ENCODE results near the gene EDIL3. TPM values are rescaled to one million over a fixed set of nuclear protein-coding genes. Genes with fewer than 3 reads are reported as not detected.
A peak's percentile ranks its signal among the peaks of the same experiment; 100 is the strongest.

EDIL3 gene
- total RNA-seq, 1 experiment from 2014 or later: 0.07 TPM

- Mint-ChIP-seq H3K27me3 (ENCODE audit: unreplicated experiment) (no peaks in the 10 kb centered on the region), H3K36me3 (ENCODE audit: insufficient read depth, unreplicated experiment) (no peaks in the 10 kb centered on the region), H3K27ac (ENCODE audit: unreplicated experiment) (no peak overlapping the region), H3K4me1 (ENCODE audit: low read depth, unreplicated experiment) (no peaks in the 10 kb centered on the region), H3K9me3 (ENCODE audit: low read depth, unreplicated experiment) (peaks cover 2% of the 10 kb centered on the region), H3K4me3 (ENCODE audit: low read depth, unreplicated experiment) (no peak overlapping the region)
- BruUV-seq (replicated peaks): no TSS peak
- no peak for DNase-seq
- intact Hi-C loops (cut with micrococcal nuclease; ENCODE audit: unreplicated experiment): no loop called here
- TF ChIP-seq, protein P1, sequence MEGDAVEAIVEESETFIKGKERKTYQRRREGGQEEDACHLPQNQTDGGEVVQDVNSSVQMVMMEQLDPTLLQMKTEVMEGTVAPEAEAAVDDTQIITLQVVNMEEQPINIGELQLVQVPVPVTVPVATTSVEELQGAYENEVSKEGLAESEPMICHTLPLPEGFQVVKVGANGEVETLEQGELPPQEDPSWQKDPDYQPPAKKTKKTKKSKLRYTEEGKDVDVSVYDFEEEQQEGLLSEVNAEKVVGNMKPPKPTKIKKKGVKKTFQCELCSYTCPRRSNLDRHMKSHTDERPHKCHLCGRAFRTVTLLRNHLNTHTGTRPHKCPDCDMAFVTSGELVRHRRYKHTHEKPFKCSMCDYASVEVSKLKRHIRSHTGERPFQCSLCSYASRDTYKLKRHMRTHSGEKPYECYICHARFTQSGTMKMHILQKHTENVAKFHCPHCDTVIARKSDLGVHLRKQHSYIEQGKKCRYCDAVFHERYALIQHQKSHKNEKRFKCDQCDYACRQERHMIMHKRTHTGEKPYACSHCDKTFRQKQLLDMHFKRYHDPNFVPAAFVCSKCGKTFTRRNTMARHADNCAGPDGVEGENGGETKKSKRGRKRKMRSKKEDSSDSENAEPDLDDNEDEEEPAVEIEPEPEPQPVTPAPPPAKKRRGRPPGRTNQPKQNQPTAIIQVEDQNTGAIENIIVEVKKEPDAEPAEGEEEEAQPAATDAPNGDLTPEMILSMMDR (IDR thresholded peaks at IDR 0.05; ENCODE audit: unreplicated experiment): no peak
- CTCF ChIA-PET: interaction anchor here (0.7 kb wide), 1 partner anchor 20 kb away, joined by 4 read pairs; no protein-coding TSS in a partner anchor
Observed at GRCh38 chr5:84092738-84093137, 291.9 kb downstream of the EDIL3 start.

DNA sequence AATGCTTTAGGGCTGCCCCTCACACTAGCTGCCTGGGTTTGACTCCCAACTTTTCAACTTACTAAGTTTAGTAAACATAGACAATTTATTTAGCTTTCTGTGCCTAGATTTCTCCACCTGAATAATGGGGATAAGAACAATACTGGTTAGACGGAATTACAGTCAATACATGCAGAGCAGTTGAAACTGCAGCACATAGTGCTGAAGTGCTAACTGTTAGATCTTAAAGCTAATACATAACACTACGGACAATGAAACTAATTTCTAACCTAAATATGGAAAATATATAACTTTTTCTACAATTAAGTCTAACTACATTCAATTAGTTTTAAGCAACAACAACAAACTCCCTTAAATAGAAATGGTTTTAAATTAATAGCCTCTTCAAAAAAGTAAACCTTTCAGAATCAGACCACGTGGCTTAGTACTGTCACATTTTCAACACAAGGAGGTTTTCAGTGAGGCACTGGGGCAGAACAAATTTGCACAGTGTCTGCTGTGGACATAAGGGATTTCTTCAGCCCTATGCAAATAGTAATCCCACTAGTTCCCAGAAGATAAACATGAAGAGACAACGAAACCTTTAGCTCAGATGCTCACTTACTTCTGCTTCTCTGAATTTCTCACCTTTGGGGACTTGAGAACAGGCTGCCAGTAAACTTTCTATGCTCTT is 293.4 kb downstream of the EDIL3 start:
- no peaks in the 10 kb centered on the region for H3K36me3 Mint-ChIP-seq (ENCODE audit: insufficient read depth, unreplicated experiment)
- H3K9me3 Mint-ChIP-seq (ENCODE audit: low read depth, unreplicated experiment): no peaks in the 10 kb centered on the region
- H3K4me1 Mint-ChIP-seq (ENCODE audit: low read depth, unreplicated experiment): no peaks in the 10 kb centered on the region
- H3K27ac Mint-ChIP-seq (ENCODE audit: unreplicated experiment): no peak overlapping the region
- intact Hi-C loops (cut with micrococcal nuclease; ENCODE audit: unreplicated experiment): no loop called here
- no TSS peak for BruUV-seq (replicated peaks)
- CTCF ChIA-PET: no interaction called here
- no peak for DNase-seq
- no peak overlapping the region for H3K4me3 Mint-ChIP-seq (ENCODE audit: low read depth, unreplicated experiment)
- TF ChIP-seq, protein P1 (IDR thresholded peaks at IDR 0.05; ENCODE audit: unreplicated experiment): no peak
- H3K27me3 Mint-ChIP-seq (ENCODE audit: unreplicated experiment): no peaks in the 10 kb centered on the region

GRCh38 chr5:84088996-84089395 is 295.7 kb downstream of the EDIL3 start:
- no TSS peak for BruUV-seq (replicated peaks)
- Mint-ChIP-seq H3K36me3 (ENCODE audit: insufficient read depth, unreplicated experiment) (no peaks in the 10 kb centered on the region), H3K4me3 (ENCODE audit: low read depth, unreplicated experiment) (no peak overlapping the region), H3K4me1 (ENCODE audit: low read depth, unreplicated experiment) (no peaks in the 10 kb centered on the region), H3K9me3 (ENCODE audit: low read depth, unreplicated experiment) (no peaks in the 10 kb centered on the region), H3K27me3 (ENCODE audit: unreplicated experiment) (no peaks in the 10 kb centered on the region), H3K27ac (ENCODE audit: unreplicated experiment) (no peak overlapping the region)
- intact Hi-C loops (cut with micrococcal nuclease; ENCODE audit: unreplicated experiment): loop anchor here (5.0 to 10.0 kb wide), 2 partner anchors 166 to 367 kb away; partner anchors contain the start of gene HAPLN1
- TF ChIP-seq, protein P1 (IDR thresholded peaks at IDR 0.05; ENCODE audit: unreplicated experiment): peak; percentile 27
- CTCF ChIA-PET: no interaction called here
- peak; percentile 49 for DNase-seq

DNA sequence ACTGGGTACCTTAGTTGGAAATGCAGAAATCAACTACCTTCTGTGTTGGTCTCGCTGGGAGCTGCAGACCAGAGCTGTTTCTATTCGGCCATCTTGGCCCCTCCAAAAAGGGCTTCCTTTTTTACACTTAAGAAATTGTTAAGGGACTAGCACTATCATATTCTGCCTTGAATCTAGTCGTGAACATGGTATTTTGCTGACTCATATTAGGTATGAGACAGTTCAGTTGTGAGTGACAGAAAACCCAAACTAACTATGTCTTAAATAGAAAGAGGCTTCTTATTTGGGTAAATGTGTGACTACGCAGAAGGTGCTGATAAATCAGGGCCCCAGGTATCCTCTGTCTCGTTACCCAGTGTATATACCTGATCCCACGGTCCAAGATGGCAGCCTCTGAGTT is 298.2 kb downstream of the EDIL3 start:
- no peaks in the 10 kb centered on the region for H3K27me3 Mint-ChIP-seq (ENCODE audit: unreplicated experiment)
- intact Hi-C loops (cut with micrococcal nuclease; ENCODE audit: unreplicated experiment): loop anchor here (5.0 to 10.0 kb wide), 2 partner anchors 168 to 364 kb away; partner anchors contain the start of gene HAPLN1

More for the DNA sequence above, 298.2 kb downstream of the EDIL3 start:
- BruUV-seq (replicated peaks): no TSS peak
- Mint-ChIP-seq H3K9me3 (ENCODE audit: low read depth, unreplicated experiment) (no peaks in the 10 kb centered on the region), H3K4me3 (ENCODE audit: low read depth, unreplicated experiment) (no peak overlapping the region), H3K27ac (ENCODE audit: unreplicated experiment) (no peak overlapping the region), H3K4me1 (ENCODE audit: low read depth, unreplicated experiment) (no peaks in the 10 kb centered on the region), H3K36me3 (ENCODE audit: insufficient read depth, unreplicated experiment) (no peaks in the 10 kb centered on the region)
- TF ChIP-seq, protein P1 (IDR thresholded peaks at IDR 0.05; ENCODE audit: unreplicated experiment): no peak
- CTCF ChIA-PET: no interaction called here
- DNase-seq: no peak

Measured in Calu3 (cell line).